HG02588 (cell line): ENCODE measurements around the gene GLRA1.
"Not testable (repeated sequence)": the region's sequence is repeated elsewhere in the genome, so short reads cannot be mapped to it uniquely, and the experiment has no call there.

ENCODE experiments used
- ATAC-seq: cut with Tn5 transposase; IDR thresholded peaks from one replicate; pipeline ENCODE4 v1.9.1; 2021; ENCODE audit warnings: mild to moderate bottlenecking, moderate library complexity; ENCODE audit not compliant: unreplicated experiment

The GLRA1 gene

GRCh38 chr5:151921916-151922315 is 2.7 kb downstream of the GLRA1 start:
- no peak for ATAC-seq

- no peak for ATAC-seq
These were observed 6.7 kb downstream of the GLRA1 start for GRCh38 chr5:151917904-151918303.

GRCh38 chr5:151913425-151913824 is 11.2 kb downstream of the GLRA1 start:
- ATAC-seq: no peak

GRCh38 chr5:151912360-151912759 is 12.3 kb downstream of the GLRA1 start:
- no peak for ATAC-seq

- no peak for ATAC-seq
These were observed 13.6 kb downstream of the GLRA1 start for GRCh38 chr5:151911011-151911410.

GRCh38 chr5:151909628-151910027 is 15.0 kb downstream of the GLRA1 start:
- ATAC-seq: no peak

- no peak for ATAC-seq
These were observed 18.4 kb downstream of the GLRA1 start for GRCh38 chr5:151906246-151906645.

- no peak for ATAC-seq
These were observed 19.1 kb downstream of the GLRA1 start for GRCh38 chr5:151905557-151905961.

GRCh38 chr5:151904909-151905308 is 19.7 kb downstream of the GLRA1 start:
- no peak for ATAC-seq

GRCh38 chr5:151904127-151904526 is 20.5 kb downstream of the GLRA1 start:
- ATAC-seq: no peak

GRCh38 chr5:151903243-151903653 is 21.4 kb downstream of the GLRA1 start:
- peak; percentile 95 for ATAC-seq

GRCh38 chr5:151902215-151902614 is 22.4 kb downstream of the GLRA1 start:
- ATAC-seq: no peak

GRCh38 chr5:151901611-151902010 is 23.0 kb downstream of the GLRA1 start:
- ATAC-seq: no peak

GRCh38 chr5:151900891-151901290 is 23.8 kb downstream of the GLRA1 start:
- no peak for ATAC-seq

GRCh38 chr5:151899399-151899798 is 25.3 kb downstream of the GLRA1 start:
- no peak for ATAC-seq

- no peak for ATAC-seq
These were observed 26.8 kb downstream of the GLRA1 start for GRCh38 chr5:151897896-151898295.

GRCh38 chr5:151897020-151897552 is 27.6 kb downstream of the GLRA1 start:
- no peak for ATAC-seq

GRCh38 chr5:151896031-151896691 is 28.5 kb downstream of the GLRA1 start:
- no peak for ATAC-seq

- no peak for ATAC-seq
These were observed 29.0 kb downstream of the GLRA1 start for GRCh38 chr5:151895660-151896030.

- not testable (repeated sequence) for ATAC-seq
These were observed 31.2 kb downstream of the GLRA1 start for GRCh38 chr5:151893485-151893884.

- ATAC-seq: no peak
These were observed 32.3 kb downstream of the GLRA1 start for GRCh38 chr5:151892393-151892792.

- ATAC-seq: no peak
These were observed 34.4 kb downstream of the GLRA1 start for GRCh38 chr5:151890299-151890698.

- ATAC-seq: no peak
These were observed 35.0 kb downstream of the GLRA1 start for GRCh38 chr5:151889614-151890013.
